Heart left ventricle (tissue), 13 donors: ENCODE measurements around the gene CELSR3.

Experiments used
- POLR2A ChIP-seq, 2 donors: fragments of 450-650 bp; IDR thresholded peaks; one replicate each; pipeline ENCODE4 v1.6.1; 2017; ENCODE audit warnings: antibody characterized with exemption in 2 of 2, mild to moderate bottlenecking in 2 of 2, moderate library complexity in 2 of 2
- TF ChIP-seq, protein P1 (sequence below), 12 donors: fragments of 200-600 bp; sonication (generic) in 4 of 12; IDR thresholded peaks; one replicate each; pipeline versions ENCODE4 v1.5.0 to v1.8.0; 2018 to 2022; ENCODE audit warnings: antibody characterized with exemption in 12 of 12, mild to moderate bottlenecking in 5 of 12
- donor health status: ischemic (EF 13 %, LVEDD 7.1; RV severe dilation, severe dysfunction).
- donor health status: DM: no; HTN: yes; CAD: no.
- donor health status: DM: no; HTN: no; CAD: no.
- donor health status: ischemic (EF 25% LVEDD 6.9; RV normal size, moderate dysfunction).
- donor health status: ischemic (EF 25% LVEDD 5.7; RV mildly dilated, moderate dysfunction).
- donor health status: ischemic (EF 35%, LVEDD 5.7; RV mildly dilated, moderate dysfunction).
- donor health status: nonischemic (EF 11% LVEDD 7.7; RV severe dilation, severe dysfunction).
- donor health status: DM: yes; HTN: yes; CAD: no.
- donor health status: PGD.
- donor health status: ischemic (EF 29% LVEDD 5.4; RV normal size, mild dysfunction).
- donor health status: nonischemic (EF 23%, LVEDD 6.1; RV moderate dilation, normal function).

DNA sequence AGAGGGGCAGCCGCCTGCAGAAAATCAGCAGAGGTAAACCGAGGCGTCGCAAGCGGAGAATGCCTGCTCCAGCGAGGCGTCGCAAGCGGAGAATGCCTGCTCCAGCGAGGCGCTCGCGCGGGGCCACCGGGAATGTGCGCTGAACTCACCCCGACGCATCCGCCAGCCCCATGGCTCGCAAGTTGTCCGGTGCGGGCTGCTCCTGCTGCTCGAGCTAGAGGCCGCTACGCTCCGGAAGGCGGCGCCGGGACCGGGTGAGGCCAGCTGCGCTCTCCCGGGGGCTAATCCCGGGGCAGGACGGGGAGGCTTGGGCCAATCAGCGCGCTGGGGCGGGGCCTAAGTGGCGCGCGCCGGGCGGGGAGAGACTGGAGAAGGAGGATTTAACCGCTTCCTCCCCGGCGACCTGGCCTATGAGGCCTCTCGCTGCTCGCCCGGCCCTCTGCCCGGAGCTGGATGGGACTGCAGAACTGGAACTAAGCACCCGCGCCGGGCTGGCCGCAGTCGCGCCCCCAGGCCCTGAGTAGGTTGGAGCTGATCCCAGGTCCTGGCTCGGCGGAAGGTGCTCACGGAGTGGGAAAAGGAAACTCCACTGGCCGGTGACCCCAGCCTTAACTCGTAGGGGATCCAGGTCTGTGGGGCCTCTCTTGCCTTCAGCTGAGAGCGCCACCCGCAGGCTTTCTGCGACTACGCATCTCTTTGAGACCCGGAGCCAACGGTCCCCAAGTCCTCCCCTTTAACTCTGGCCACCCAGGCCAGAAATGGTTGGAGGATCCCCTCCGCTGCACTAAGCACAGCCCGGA lies 27.3 kb downstream of the CELSR3 start, which contains the start of gene SLC26A6:
- TF ChIP-seq, protein P1, sequence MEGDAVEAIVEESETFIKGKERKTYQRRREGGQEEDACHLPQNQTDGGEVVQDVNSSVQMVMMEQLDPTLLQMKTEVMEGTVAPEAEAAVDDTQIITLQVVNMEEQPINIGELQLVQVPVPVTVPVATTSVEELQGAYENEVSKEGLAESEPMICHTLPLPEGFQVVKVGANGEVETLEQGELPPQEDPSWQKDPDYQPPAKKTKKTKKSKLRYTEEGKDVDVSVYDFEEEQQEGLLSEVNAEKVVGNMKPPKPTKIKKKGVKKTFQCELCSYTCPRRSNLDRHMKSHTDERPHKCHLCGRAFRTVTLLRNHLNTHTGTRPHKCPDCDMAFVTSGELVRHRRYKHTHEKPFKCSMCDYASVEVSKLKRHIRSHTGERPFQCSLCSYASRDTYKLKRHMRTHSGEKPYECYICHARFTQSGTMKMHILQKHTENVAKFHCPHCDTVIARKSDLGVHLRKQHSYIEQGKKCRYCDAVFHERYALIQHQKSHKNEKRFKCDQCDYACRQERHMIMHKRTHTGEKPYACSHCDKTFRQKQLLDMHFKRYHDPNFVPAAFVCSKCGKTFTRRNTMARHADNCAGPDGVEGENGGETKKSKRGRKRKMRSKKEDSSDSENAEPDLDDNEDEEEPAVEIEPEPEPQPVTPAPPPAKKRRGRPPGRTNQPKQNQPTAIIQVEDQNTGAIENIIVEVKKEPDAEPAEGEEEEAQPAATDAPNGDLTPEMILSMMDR (IDR thresholded peaks at IDR 0.05) = peak in 10 of 12 donors; percentile 5 to 67 (median 45)
- TF ChIP-seq POLR2A (IDR thresholded peaks at IDR 0.05) = peak in 1 of 2 donors; percentile 62
